Neural progenitor cell (in vitro differentiated cells): ENCODE measurements around the gene P2RX5. TPM values are rescaled to one million over a fixed set of nuclear protein-coding genes. Genes with fewer than 3 reads are reported as not detected.

Source experiments
- DNase-seq: peaks from one replicate; pipeline ENCODE4 v3.0.0-alpha.2; 2016; ENCODE audit warnings: low spot score
- H2AFZ ChIP-seq: fragments of 200-600 bp; sonication (generic); replicated peaks from 2 replicates; pipeline ENCODE4 v1.6.1; 2016; ENCODE audit warnings: antibody characterized with exemption
- H3F3A ChIP-seq: fragments of 200-600 bp; sonication (generic); 2 replicates; pipeline ENCODE4 v1.6.1; 2016; ENCODE audit warnings: antibody characterized with exemption, low read depth
- H3K27ac ChIP-seq: fragments of 200-600 bp; sonication (generic); 2 replicates; pipeline ENCODE4 v1.5.1; 2016; ENCODE audit warnings: mild to moderate bottlenecking
- H3K27me3 ChIP-seq: fragments of 200-600 bp; sonication (generic); 2 replicates; pipeline ENCODE4 v1.6.1; 2016; ENCODE audit warnings: mild to moderate bottlenecking, moderate library complexity
- H3K36me3 ChIP-seq: fragments of 200-600 bp; sonication (generic); 2 replicates; pipeline ENCODE4 v1.5.1; 2016
- H3K4me1 ChIP-seq: fragments of 200-600 bp; sonication (generic); 2 replicates; pipeline ENCODE4 v1.6.1; 2016; ENCODE audit warnings: mixed run types
- H3K4me2 ChIP-seq: fragments of 200-600 bp; sonication (generic); 2 replicates; pipeline ENCODE4 v1.6.1; 2016
- H3K4me3 ChIP-seq: fragments of 200-600 bp; sonication (generic); 2 replicates; pipeline ENCODE4 v1.5.1; 2016
- H3K79me2 ChIP-seq: fragments of 200-600 bp; sonication (generic); 2 replicates; pipeline ENCODE4 v1.6.1; 2016; ENCODE audit warnings: low read depth
- H3K9ac ChIP-seq: fragments of 200-600 bp; sonication (generic); 2 replicates; pipeline ENCODE4 v1.6.1; 2016
- H3K9me3 ChIP-seq: fragments of 200-600 bp; sonication (generic); 2 replicates; pipeline ENCODE4 v1.5.1; 2016; ENCODE audit warnings: low read depth
- H4K20me1 ChIP-seq: fragments of 200-600 bp; sonication (generic); 2 replicates; pipeline ENCODE4 v1.6.1; 2016; ENCODE audit warnings: low read depth
- H3K27ac Mint-ChIP-seq: 3 replicates; pipeline ENCODE4 v1.8.0; 2021; ENCODE audit warnings: mixed read lengths
- H3K27me3 Mint-ChIP-seq: 2 replicates; pipeline ENCODE4 v1.8.0; 2022; ENCODE audit warnings: low read depth, mild to moderate bottlenecking, inconsistent platforms, moderate library complexity, mixed read lengths; ENCODE audit not compliant: insufficient read depth
- H3K36me3 Mint-ChIP-seq: 3 replicates; pipeline ENCODE4 v1.8.0; 2021; ENCODE audit warnings: mixed read lengths
- H3K4me1 Mint-ChIP-seq: 3 replicates; pipeline ENCODE4 v1.8.0; 2021; ENCODE audit warnings: mixed read lengths
- H3K4me3 Mint-ChIP-seq: 3 replicates; pipeline ENCODE4 v1.8.0; 2021; ENCODE audit warnings: mild to moderate bottlenecking, moderate library complexity, mixed read lengths
- H3K9me3 Mint-ChIP-seq: 3 replicates; pipeline ENCODE4 v1.8.0; 2020; ENCODE audit warnings: mixed read lengths
- CTCF ChIP-seq: fragments of 200-600 bp; sonication (generic); IDR thresholded peaks from 2 replicates; pipeline ENCODE4 v1.5.1; 2017; ENCODE audit warnings: antibody characterized with exemption, mild to moderate bottlenecking
- EZH2 ChIP-seq: fragments of 200-600 bp; sonication (generic); IDR thresholded peaks from 2 replicates; pipeline ENCODE4 v1.6.1; 2017; ENCODE audit warnings: antibody characterized with exemption, mild to moderate bottlenecking, moderate library complexity
- EZH2phosphoT487 ChIP-seq: fragments of 200-600 bp; sonication (generic); IDR thresholded peaks from 2 replicates; pipeline ENCODE4 v1.6.1; 2017; ENCODE audit warnings: antibody characterized with exemption
- total RNA-seq: library from RNA; depleted of rRNA; stranded (reverse); fragments of >200 nt; gene quantifications from 2 replicates; pipeline ENCODE4 v1.2.3, GENCODE V29; 2015; ENCODE audit warnings: low replicate concordance

Gene P2RX5
- total RNA-seq, 1 donor from 2014 or later, result not detected

GRCh38 chr17:3643889-3644349 is 52.0 kb downstream of the P2RX5 start:
- Histone ChIP-seq H3K4me2 (no peak overlapping the region), H3K79me2 (no peaks in the 10 kb centered on the region), H3K27ac (no peak overlapping the region), H4K20me1 (no peaks in the 10 kb centered on the region), H3K9ac (no peak overlapping the region), H3K9me3 (no peaks in the 10 kb centered on the region), H3K36me3 (no peaks in the 10 kb centered on the region), H3K4me1 (peaks cover 8% of the 10 kb centered on the region), H3K27me3 (no peaks in the 10 kb centered on the region), H3F3A (no peaks in the 10 kb centered on the region), H3K4me3 (no peak overlapping the region), H2AFZ (no peak overlapping the region)
- Mint-ChIP-seq H3K27me3 (no peaks in the 10 kb centered on the region), H3K27ac (peak overlapping the region; percentile 61), H3K4me1 (peaks cover 27% of the 10 kb centered on the region), H3K36me3 (peaks cover 6% of the 10 kb centered on the region), H3K4me3 (no peak overlapping the region), H3K9me3 (no peaks in the 10 kb centered on the region)
- no peak for DNase-seq
- TF ChIP-seq EZH2phosphoT487 (no peak), EZH2 (no peak)

DNA sequence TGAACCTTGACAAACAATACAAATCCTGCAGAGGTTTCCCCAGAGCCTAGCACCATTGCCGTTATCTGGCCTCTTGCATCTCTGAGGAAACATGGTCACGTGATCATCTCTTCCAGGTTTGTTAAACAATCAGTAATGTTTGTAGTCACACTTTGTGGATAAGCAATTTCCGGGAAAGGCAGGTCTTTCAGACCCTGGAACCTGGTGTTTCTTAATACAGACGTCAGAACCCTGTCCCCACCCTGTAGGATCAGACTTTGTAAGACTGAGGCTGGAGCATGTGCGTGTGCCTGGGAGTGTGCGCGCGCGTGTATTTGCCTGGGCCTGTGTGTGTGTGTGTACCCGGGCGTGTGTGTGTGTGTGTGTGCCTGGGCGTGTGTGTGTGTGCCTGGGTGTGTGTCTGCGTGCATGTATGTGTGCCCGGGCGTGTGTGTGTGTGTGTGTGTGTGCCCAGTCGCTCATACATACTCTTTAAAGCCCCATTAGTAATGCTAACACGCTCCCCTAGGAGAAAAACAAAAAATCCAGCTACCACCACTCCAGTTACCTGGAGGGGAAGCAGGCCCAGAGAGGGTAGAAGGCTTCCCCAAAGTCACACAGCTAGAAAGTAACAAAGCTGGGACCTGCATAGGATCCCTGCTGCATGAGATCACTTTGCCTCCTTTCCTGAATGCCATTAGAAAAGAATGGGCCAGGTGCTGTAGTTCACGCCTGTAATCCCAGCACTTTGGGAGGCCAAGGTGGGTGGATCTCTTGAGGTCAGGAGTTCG is 54.1 kb downstream of the P2RX5 start:
- Mint-ChIP-seq H3K27me3 (no peaks in the 10 kb centered on the region), H3K4me1 (peaks cover 22% of the 10 kb centered on the region), H3K9me3 (no peaks in the 10 kb centered on the region), H3K4me3 (no peak overlapping the region), H3K27ac (no peak overlapping the region), H3K36me3 (peaks cover 1% of the 10 kb centered on the region)
- H3K4me2 ChIP-seq, result no peak overlapping the region
- H3K36me3 ChIP-seq, result no peaks in the 10 kb centered on the region
- peaks cover 8% of the 10 kb centered on the region for H3K4me1 ChIP-seq
- no peak overlapping the region for H3K27ac ChIP-seq
- H3K9ac ChIP-seq, result no peak overlapping the region
- TF ChIP-seq EZH2phosphoT487, result no peak
- no peak for TF ChIP-seq EZH2
- TF ChIP-seq CTCF, result no peak
- H4K20me1 ChIP-seq, result peaks cover 3% of the 10 kb centered on the region
- H3F3A ChIP-seq, result no peaks in the 10 kb centered on the region
- H3K4me3 ChIP-seq, result no peak overlapping the region
- no peaks in the 10 kb centered on the region for H3K79me2 ChIP-seq
- no peak for DNase-seq
- H3K9me3 ChIP-seq, result no peaks in the 10 kb centered on the region
- no peaks in the 10 kb centered on the region for H3K27me3 ChIP-seq
- no peak overlapping the region for H2AFZ ChIP-seq

GRCh38 chr17:3641014-3641413 is 54.9 kb downstream of the P2RX5 start:
- DNase-seq, result no peak
- no peaks in the 10 kb centered on the region for H3K27me3 ChIP-seq
- no peaks in the 10 kb centered on the region for H3K27me3 Mint-ChIP-seq
- no peak overlapping the region for H3K4me3 Mint-ChIP-seq
- H3K36me3 Mint-ChIP-seq, result peaks cover 1% of the 10 kb centered on the region
- H3F3A ChIP-seq, result no peaks in the 10 kb centered on the region
- no peaks in the 10 kb centered on the region for H3K36me3 ChIP-seq
- H3K27ac Mint-ChIP-seq, result no peak overlapping the region
- no peaks in the 10 kb centered on the region for H3K9me3 Mint-ChIP-seq
- H4K20me1 ChIP-seq, result peaks cover 3% of the 10 kb centered on the region
- H3K79me2 ChIP-seq, result no peaks in the 10 kb centered on the region
- H3K9me3 ChIP-seq, result no peaks in the 10 kb centered on the region
- H3K4me3 ChIP-seq, result no peak overlapping the region
- TF ChIP-seq EZH2, result no peak
- H2AFZ ChIP-seq, result no peak overlapping the region
- peaks cover 8% of the 10 kb centered on the region for H3K4me1 ChIP-seq
- no peak overlapping the region for H3K9ac ChIP-seq
- H3K4me2 ChIP-seq, result no peak overlapping the region
- H3K4me1 Mint-ChIP-seq, result peaks cover 22% of the 10 kb centered on the region
- no peak overlapping the region for H3K27ac ChIP-seq

GRCh38 chr17:3639981-3640596 is 55.9 kb downstream of the P2RX5 start:
- no peaks in the 10 kb centered on the region for H3K9me3 Mint-ChIP-seq
- Histone ChIP-seq H3K4me3 (no peak overlapping the region), H3K27me3 (no peaks in the 10 kb centered on the region), H3F3A (no peaks in the 10 kb centered on the region), H3K79me2 (peaks cover 9% of the 10 kb centered on the region), H3K9ac (no peak overlapping the region), H3K9me3 (no peaks in the 10 kb centered on the region), H3K4me2 (peak overlapping the region; percentile 27), H3K27ac (no peak overlapping the region), H4K20me1 (peaks cover 3% of the 10 kb centered on the region), H3K36me3 (no peaks in the 10 kb centered on the region), H2AFZ (no peak overlapping the region), H3K4me1 (peaks cover 8% of the 10 kb centered on the region)
- no peaks in the 10 kb centered on the region for H3K27me3 Mint-ChIP-seq
- DNase-seq, result peak; percentile 22
- H3K27ac Mint-ChIP-seq, result peak overlapping the region; percentile 74
- peak overlapping the region; percentile 54 for H3K4me3 Mint-ChIP-seq
- peaks cover 22% of the 10 kb centered on the region for H3K4me1 Mint-ChIP-seq
- no peaks in the 10 kb centered on the region for H3K36me3 Mint-ChIP-seq
- no peak for TF ChIP-seq EZH2
- TF ChIP-seq CTCF, result no peak
- no peak for TF ChIP-seq EZH2phosphoT487
